ENCODE measurements around the gene LAT. TPM values are rescaled to one million over a fixed set of nuclear protein-coding genes. Genes with fewer than 3 reads are reported as not detected.

Gene LAT
- total RNA-seq, 1 experiment from 2014 or later = 3.7 TPM

DNA sequence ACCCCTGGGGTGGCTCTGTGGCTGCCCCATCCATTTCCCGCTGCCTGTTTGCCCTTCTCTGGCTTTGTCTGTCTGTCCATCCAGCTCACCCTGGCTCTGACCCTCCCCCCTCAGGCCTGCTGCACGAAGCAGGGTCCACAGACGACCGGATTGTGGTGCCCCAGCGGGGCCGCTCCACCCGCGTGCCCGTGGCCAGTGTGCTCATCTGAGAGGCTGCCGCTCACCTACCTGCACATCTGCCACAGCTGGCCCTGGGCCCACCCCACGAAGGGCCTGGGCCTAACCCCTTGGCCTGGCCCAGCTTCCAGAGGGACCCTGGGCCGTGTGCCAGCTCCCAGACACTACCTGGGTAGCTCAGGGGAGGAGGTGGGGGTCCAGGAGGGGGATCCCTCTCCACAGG, 761 bp upstream of the LAT start:
- H3K27me3 ChIP-seq (ENCODE audit: control insufficient read depth, insufficient read depth, low read length) = no peaks in the 10 kb centered on the region
- ChIA-PET POLR2A (no interaction called here), CTCF (interaction anchor here (0.6 kb wide), 1 partner anchor 133 kb away, joined by 4 read pairs; no protein-coding TSS in a partner anchor)
- BruUV-seq (replicated peaks) = no TSS peak
- in situ Hi-C loops (cut with HindIII; ENCODE audit: low pct_unique_long_range_greater_than_20kb, low sequenced_read_pairs) = no loop called here
- DNase-seq (ENCODE audit: low read depth, low spot score) (no peak), ATAC-seq (no peak)
- intact Hi-C loops (cut with micrococcal nuclease; ENCODE audit: unreplicated experiment) = no loop called here
- H3K4me3 ChIP-seq (ENCODE audit: low read depth in 2 of 2, low read length in 2 of 2) = no peak overlapping the region
- TF ChIP-seq POLR2AphosphoS5 (IDR thresholded peaks at IDR 0.05; ENCODE audit: low read depth, low read length) (no peak), SIN3A (IDR thresholded peaks at IDR 0.05; ENCODE audit: borderline replicate concordance, insufficient read depth, low read depth, low read length) (no peak), TCF7L2 (IDR thresholded peaks at IDR 0.05; ENCODE audit: low read depth, low read length) (no peak)
- TF ChIP-seq, protein P1, sequence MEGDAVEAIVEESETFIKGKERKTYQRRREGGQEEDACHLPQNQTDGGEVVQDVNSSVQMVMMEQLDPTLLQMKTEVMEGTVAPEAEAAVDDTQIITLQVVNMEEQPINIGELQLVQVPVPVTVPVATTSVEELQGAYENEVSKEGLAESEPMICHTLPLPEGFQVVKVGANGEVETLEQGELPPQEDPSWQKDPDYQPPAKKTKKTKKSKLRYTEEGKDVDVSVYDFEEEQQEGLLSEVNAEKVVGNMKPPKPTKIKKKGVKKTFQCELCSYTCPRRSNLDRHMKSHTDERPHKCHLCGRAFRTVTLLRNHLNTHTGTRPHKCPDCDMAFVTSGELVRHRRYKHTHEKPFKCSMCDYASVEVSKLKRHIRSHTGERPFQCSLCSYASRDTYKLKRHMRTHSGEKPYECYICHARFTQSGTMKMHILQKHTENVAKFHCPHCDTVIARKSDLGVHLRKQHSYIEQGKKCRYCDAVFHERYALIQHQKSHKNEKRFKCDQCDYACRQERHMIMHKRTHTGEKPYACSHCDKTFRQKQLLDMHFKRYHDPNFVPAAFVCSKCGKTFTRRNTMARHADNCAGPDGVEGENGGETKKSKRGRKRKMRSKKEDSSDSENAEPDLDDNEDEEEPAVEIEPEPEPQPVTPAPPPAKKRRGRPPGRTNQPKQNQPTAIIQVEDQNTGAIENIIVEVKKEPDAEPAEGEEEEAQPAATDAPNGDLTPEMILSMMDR (IDR thresholded peaks at IDR 0.05) = no peak
- TF ChIP-seq, protein P2, sequence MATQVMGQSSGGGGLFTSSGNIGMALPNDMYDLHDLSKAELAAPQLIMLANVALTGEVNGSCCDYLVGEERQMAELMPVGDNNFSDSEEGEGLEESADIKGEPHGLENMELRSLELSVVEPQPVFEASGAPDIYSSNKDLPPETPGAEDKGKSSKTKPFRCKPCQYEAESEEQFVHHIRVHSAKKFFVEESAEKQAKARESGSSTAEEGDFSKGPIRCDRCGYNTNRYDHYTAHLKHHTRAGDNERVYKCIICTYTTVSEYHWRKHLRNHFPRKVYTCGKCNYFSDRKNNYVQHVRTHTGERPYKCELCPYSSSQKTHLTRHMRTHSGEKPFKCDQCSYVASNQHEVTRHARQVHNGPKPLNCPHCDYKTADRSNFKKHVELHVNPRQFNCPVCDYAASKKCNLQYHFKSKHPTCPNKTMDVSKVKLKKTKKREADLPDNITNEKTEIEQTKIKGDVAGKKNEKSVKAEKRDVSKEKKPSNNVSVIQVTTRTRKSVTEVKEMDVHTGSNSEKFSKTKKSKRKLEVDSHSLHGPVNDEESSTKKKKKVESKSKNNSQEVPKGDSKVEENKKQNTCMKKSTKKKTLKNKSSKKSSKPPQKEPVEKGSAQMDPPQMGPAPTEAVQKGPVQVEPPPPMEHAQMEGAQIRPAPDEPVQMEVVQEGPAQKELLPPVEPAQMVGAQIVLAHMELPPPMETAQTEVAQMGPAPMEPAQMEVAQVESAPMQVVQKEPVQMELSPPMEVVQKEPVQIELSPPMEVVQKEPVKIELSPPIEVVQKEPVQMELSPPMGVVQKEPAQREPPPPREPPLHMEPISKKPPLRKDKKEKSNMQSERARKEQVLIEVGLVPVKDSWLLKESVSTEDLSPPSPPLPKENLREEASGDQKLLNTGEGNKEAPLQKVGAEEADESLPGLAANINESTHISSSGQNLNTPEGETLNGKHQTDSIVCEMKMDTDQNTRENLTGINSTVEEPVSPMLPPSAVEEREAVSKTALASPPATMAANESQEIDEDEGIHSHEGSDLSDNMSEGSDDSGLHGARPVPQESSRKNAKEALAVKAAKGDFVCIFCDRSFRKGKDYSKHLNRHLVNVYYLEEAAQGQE (IDR thresholded peaks at IDR 0.05; ENCODE audit: insufficient read depth in 1 of 2, low read depth in 2 of 2, low read length in 1 of 2) = no peak
- no peaks in the 10 kb centered on the region for H3K36me3 ChIP-seq (ENCODE audit: control insufficient read depth, insufficient read depth, low read length)
- no peak overlapping the region for H3K27ac ChIP-seq (ENCODE audit: low read length)
- H3K4me1 ChIP-seq (ENCODE audit: control insufficient read depth, insufficient read depth, low read length) = no peaks in the 10 kb centered on the region
- no peaks in the 10 kb centered on the region for H3K9me3 ChIP-seq (ENCODE audit: control insufficient read depth, insufficient read depth, low read depth, low read length)

DNA sequence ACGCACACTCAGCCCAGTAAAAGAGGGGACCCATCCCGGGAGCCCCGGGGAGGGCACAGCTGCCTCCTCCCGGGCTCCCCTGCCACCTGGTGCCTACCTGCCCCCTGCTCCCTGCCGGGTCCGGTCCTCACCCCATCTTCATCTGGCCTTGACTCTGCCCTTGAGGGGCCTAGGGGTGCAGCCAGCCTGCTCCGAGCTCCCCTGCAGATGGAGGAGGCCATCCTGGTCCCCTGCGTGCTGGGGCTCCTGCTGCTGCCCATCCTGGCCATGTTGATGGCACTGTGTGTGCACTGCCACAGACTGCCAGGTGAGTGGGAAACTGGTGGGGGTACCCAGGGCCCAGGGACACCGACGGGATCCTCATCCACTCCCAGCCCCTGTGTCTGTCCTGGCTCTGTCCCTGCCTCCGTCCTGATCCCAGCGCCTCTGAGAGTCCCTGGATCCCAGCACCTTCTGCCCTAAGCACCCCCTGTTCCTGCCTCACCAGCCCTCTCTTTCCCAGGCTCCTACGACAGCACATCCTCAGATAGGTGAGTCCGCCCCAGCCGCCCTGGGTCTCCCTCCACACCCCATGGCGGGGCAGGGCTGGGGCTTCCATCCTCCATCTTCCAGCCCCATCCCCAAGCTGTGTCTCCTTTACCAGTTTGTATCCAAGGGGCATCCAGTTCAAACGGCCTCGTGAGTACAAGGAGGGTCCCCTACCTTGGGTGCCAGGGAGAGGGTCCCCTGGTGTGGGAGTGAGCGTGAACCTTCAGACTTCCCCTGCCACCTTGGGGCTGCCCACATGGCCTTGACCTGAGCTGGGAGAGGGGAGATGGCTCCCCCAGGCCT, 574 bp downstream of the LAT start:
- no peak overlapping the region for H3K4me3 ChIP-seq (ENCODE audit: low read depth in 2 of 2, low read length in 2 of 2)
- ATAC-seq (no peak), DNase-seq (ENCODE audit: low read depth, low spot score) (no peak)
- intact Hi-C loops (cut with micrococcal nuclease; ENCODE audit: unreplicated experiment) (no loop called here), in situ Hi-C loops (cut with HindIII; ENCODE audit: low pct_unique_long_range_greater_than_20kb, low sequenced_read_pairs) (no loop called here)
- POLR2A ChIA-PET = no interaction called here
- no peaks in the 10 kb centered on the region for H3K9me3 ChIP-seq (ENCODE audit: control insufficient read depth, insufficient read depth, low read depth, low read length)
- BruUV-seq (replicated peaks) = no TSS peak
- no peaks in the 10 kb centered on the region for H3K27me3 ChIP-seq (ENCODE audit: control insufficient read depth, insufficient read depth, low read length)
- H3K4me1 ChIP-seq (ENCODE audit: control insufficient read depth, insufficient read depth, low read length) = no peaks in the 10 kb centered on the region
- H3K27ac ChIP-seq (ENCODE audit: low read length) = no peak overlapping the region
- no peak for TF ChIP-seq TCF7L2 (IDR thresholded peaks at IDR 0.05; ENCODE audit: low read depth, low read length)
- TF ChIP-seq, protein P1 (IDR thresholded peaks at IDR 0.05) = no peak
- TF ChIP-seq, protein P2 (IDR thresholded peaks at IDR 0.05; ENCODE audit: insufficient read depth in 1 of 2, low read depth in 2 of 2, low read length in 1 of 2) = no peak
- no peak for TF ChIP-seq SIN3A (IDR thresholded peaks at IDR 0.05; ENCODE audit: borderline replicate concordance, insufficient read depth, low read depth, low read length)
- TF ChIP-seq POLR2AphosphoS5 (IDR thresholded peaks at IDR 0.05; ENCODE audit: low read depth, low read length) = no peak
- H3K36me3 ChIP-seq (ENCODE audit: control insufficient read depth, insufficient read depth, low read length) = no peaks in the 10 kb centered on the region
- CTCF ChIA-PET = no interaction called here
